Nephron progenitor cell (in vitro differentiated cells): Measurements from ENCODE around the gene PLCH2.

Experiments used
- DNase-seq: peaks from one replicate; pipeline ENCODE4 v3.0.0; 2021
- H3K27ac Mint-ChIP-seq: 2 replicates; pipeline ENCODE4 v1.8.0; 2021; ENCODE audit warnings: mild to moderate bottlenecking, moderate library complexity, mixed read lengths
- H3K27me3 Mint-ChIP-seq: 2 replicates; pipeline ENCODE4 v1.8.0; 2021; ENCODE audit warnings: mild to moderate bottlenecking, low read depth, mixed read lengths; ENCODE audit not compliant: poor library complexity
- H3K36me3 Mint-ChIP-seq: 2 replicates; pipeline ENCODE4 v1.8.0; 2021; ENCODE audit warnings: low read depth, mixed read lengths
- H3K4me1 Mint-ChIP-seq: 2 replicates; pipeline ENCODE4 v1.8.0; 2021; ENCODE audit warnings: mixed read lengths
- H3K4me3 Mint-ChIP-seq: 2 replicates; pipeline ENCODE4 v1.8.0; 2021; ENCODE audit warnings: mild to moderate bottlenecking, moderate library complexity, mixed read lengths
- H3K9me3 Mint-ChIP-seq: 2 replicates; pipeline ENCODE4 v1.8.0; 2021; ENCODE audit warnings: mild to moderate bottlenecking, moderate library complexity, mixed read lengths
- TF ChIP-seq, protein P1 (sequence below): fragments of 200-600 bp; sonication (generic); IDR thresholded peaks from 2 replicates; pipeline ENCODE4 v1.5.0; 2021; ENCODE audit warnings: antibody characterized with exemption

The PLCH2 gene

DNA sequence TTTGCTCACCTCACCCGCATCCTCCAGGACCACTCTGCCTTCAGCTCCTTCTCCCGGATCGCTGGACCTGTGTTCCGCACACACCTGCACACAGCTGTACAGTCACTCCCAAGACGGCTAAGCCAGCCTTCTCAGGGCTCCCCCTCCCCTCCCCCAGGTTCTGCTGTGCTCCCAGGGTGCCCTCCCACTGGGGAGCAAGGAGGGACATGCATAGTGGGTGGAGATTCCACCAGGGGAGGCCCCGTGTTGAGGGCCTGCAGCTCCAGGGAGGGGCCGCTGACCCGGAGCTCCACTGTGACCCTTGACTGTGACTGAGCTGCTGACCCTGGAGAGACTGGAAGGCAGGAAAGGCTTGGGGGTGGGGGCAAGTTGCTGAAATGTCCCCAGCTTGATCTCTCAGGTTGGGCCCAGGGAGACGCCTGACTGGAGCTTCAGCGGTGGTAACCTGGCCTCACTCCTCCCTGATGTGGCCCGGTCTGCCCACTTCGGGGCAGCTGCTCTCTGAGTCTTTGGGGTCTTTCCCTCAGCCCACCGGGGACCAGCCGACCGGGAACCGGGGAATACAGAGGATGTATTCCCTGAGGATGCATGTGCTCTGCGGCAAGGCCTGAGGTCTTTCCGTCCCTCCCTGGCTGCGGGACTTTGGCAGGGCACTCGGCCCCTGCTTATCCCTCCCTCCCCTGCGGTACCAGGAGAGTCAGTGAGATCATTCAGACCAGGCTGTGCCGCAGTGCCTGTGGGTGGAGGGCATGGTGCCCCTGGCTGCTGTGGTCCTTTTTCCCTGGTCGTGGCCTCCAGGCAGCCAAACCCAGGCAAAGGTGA lies 28.6 kb upstream of the PLCH2 start:
- peak; percentile 52 for DNase-seq
- Mint-ChIP-seq H3K27ac (no peak overlapping the region), H3K4me3 (peak overlapping the region; percentile 23), H3K4me1 (peaks cover 19% of the 10 kb centered on the region), H3K27me3 (peaks cover 54% of the 10 kb centered on the region), H3K36me3 (no peaks in the 10 kb centered on the region), H3K9me3 (no peaks in the 10 kb centered on the region)
- TF ChIP-seq, protein P1, sequence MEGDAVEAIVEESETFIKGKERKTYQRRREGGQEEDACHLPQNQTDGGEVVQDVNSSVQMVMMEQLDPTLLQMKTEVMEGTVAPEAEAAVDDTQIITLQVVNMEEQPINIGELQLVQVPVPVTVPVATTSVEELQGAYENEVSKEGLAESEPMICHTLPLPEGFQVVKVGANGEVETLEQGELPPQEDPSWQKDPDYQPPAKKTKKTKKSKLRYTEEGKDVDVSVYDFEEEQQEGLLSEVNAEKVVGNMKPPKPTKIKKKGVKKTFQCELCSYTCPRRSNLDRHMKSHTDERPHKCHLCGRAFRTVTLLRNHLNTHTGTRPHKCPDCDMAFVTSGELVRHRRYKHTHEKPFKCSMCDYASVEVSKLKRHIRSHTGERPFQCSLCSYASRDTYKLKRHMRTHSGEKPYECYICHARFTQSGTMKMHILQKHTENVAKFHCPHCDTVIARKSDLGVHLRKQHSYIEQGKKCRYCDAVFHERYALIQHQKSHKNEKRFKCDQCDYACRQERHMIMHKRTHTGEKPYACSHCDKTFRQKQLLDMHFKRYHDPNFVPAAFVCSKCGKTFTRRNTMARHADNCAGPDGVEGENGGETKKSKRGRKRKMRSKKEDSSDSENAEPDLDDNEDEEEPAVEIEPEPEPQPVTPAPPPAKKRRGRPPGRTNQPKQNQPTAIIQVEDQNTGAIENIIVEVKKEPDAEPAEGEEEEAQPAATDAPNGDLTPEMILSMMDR, result no peak

DNA sequence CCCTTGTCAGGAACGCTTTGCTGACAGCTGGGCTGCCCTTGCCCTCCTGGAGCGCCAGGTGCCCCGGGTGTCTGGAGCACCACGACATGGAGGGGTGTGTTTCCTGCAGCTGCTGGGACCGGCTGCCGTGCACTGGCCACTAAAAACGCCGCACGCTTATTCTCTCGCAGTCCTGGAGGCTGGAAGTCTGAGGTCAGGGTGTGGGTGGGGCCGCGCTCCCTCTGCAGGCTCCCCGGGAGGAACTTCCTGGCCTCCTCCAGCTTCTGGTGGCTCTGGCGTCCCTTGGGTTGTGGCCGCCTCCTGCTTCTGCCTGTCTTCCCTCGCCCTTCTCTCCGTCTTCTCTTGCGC lies 28.0 kb upstream of the PLCH2 start:
- Mint-ChIP-seq H3K27ac (peak overlapping the region; percentile 53), H3K36me3 (no peaks in the 10 kb centered on the region), H3K27me3 (peaks cover 49% of the 10 kb centered on the region), H3K4me3 (peak overlapping the region; percentile 30), H3K4me1 (peaks cover 21% of the 10 kb centered on the region), H3K9me3 (no peaks in the 10 kb centered on the region)
- TF ChIP-seq, protein P1, result no peak
- DNase-seq, result no peak

DNA sequence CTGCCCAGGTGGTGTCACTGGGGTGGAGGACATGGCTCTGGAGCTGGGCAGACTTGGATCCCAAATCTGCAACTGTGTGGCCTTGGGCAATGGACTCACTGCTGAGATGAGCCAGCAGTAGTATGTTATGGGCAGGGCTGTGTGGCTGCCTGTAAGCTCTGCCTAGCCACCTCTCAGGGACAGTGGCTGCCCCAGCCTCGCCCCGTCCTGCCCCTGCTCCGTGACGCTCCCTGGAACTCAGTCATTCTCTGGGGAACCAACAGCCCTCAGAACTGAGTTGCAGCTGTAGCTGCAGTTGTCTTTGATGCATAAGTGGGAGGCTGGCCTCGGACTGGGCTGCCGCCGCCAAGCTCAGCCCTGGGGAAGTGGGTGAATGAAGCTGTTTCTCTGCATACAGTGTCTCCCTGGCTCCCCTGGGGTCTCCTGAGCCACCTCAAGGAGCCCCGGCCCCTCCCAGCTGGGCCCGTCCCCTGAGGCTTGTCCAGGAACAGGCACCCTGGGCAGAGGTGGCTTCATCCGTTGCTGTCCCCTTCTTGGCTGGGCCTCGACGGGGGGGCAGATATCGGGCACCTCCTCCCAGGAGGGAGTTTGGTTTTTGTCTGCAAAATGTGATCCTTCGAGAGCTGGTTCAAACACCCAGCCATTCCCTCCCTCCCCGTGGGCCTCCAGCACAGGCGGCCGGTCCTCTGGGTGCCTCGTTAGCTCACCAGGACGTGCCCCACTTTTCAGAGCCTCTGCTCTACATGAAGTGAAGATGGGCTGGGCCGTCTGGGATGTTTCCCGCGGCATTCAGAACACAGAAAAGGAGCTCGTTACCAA lies 26.2 kb upstream of the PLCH2 start:
- no peak for DNase-seq
- H3K4me3 Mint-ChIP-seq, result no peak overlapping the region

DNA sequence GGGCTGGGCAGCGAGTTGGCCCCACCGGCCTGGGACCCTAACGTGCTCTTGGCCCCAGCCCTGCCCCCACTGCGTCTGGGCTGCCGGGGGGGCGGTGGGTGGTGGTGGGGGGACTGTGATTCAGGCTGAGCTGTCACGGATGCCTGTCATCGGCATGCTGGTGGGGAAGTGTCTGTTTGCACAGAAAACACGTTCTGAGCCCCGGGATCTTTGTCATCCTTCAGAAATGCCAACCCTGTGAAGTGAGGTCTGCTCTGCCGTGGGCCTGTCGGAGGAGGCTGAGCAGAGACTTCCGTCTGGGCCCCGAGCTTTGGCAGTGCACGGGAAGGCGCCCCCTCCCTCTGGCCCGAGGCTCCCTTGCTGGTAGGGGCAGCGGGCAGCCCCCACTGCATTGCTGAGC lies 24.3 kb upstream of the PLCH2 start:
- Mint-ChIP-seq H3K36me3 (no peaks in the 10 kb centered on the region), H3K4me3 (no peak overlapping the region), H3K4me1 (peaks cover 26% of the 10 kb centered on the region), H3K27ac (no peak overlapping the region), H3K9me3 (no peaks in the 10 kb centered on the region), H3K27me3 (peaks cover 17% of the 10 kb centered on the region)
- DNase-seq, result peak; percentile 36
- TF ChIP-seq, protein P1, result no peak

More for the DNA sequence above, 26.2 kb upstream of the PLCH2 start:
- TF ChIP-seq, protein P1, result no peak
- H3K36me3 Mint-ChIP-seq, result no peaks in the 10 kb centered on the region
- peaks cover 35% of the 10 kb centered on the region for H3K27me3 Mint-ChIP-seq
- no peak overlapping the region for H3K27ac Mint-ChIP-seq
- peaks cover 23% of the 10 kb centered on the region for H3K4me1 Mint-ChIP-seq
- H3K9me3 Mint-ChIP-seq, result no peaks in the 10 kb centered on the region

DNA sequence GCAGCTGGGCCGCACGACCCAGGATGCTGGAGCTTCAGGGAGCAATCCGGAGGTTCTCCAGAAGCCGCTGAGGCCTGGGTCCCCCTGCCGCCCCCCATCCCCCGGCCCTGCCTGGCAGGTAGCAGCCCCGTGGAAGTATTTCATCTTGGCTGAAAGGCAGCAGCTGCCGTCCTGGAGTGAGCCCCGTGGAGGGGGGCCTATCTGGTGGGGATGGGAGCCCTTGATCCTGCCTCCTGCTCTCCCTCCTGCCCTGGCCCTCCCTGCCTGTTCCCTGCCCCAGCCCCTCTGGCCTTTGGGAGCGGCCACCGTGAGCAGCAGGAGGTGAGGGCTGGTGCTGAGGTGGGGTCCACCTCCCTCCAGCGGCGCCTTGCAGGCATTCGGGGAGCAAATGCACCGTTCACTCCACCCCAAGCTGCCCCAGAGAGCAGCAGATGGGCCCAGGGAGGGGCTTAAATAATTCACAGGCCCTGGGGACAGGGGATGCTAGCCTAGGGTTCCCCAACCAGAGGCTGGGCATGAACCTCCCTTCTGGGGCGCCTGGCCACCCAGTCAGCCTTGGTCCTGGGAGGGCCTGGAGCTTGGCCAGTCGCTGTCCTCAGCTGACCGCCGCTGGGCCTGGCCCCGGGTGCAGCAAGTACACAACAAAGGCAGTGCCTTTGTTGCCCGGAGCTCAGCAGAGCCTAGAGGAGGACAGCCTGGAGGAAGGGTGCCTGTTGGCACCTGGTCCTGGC lies 23.7 kb upstream of the PLCH2 start:
- H3K4me1 Mint-ChIP-seq, result peaks cover 20% of the 10 kb centered on the region
- no peaks in the 10 kb centered on the region for H3K36me3 Mint-ChIP-seq
- H3K27me3 Mint-ChIP-seq, result peaks cover 11% of the 10 kb centered on the region
- DNase-seq, result no peak
- no peak overlapping the region for H3K4me3 Mint-ChIP-seq
- no peak overlapping the region for H3K27ac Mint-ChIP-seq
- TF ChIP-seq, protein P1, result no peak
- no peaks in the 10 kb centered on the region for H3K9me3 Mint-ChIP-seq
